ENCODE measurements around the gene CELF5. TPM values are rescaled to one million over a fixed set of nuclear protein-coding genes. Genes with fewer than 3 reads are reported as not detected.

CELF5 gene
- total RNA-seq, 6 experiments from 2014 or later, result 0.07 to 1.6 (median 0.34) TPM

- no peak for TF ChIP-seq POLR2A (IDR thresholded peaks at IDR 0.05)
- no peak for TF ChIP-seq CTCF (IDR thresholded peaks at IDR 0.05)
These were observed 28.2 kb upstream of the CELF5 start for GRCh38 chr19:3196064-3196932.

GRCh38 chr19:3196933-3197205 lies 27.6 kb upstream of the CELF5 start:
- no peak overlapping the region for H3K4me3 ChIP-seq
- no peaks in the 10 kb centered on the region for H3K36me3 ChIP-seq
- H3K27me3 ChIP-seq, result no peaks in the 10 kb centered on the region
- no peaks in the 10 kb centered on the region for H3K9me3 ChIP-seq
- H3K4me1 ChIP-seq, result no peaks in the 10 kb centered on the region
- ATAC-seq, result no peak
- no peak for DNase-seq
- intact Hi-C loops (cut with DNase I), result no loop called here
- H3K27ac ChIP-seq, result no peak overlapping the region
- WGBS (ENCODE audit: insufficient coverage, low coverage, low lambda C conversion rate, missing lambda C conversion rate), result no CpG with 5 or more reads among the region's 14 CpGs
- no peak for TF ChIP-seq POLR2A (IDR thresholded peaks at IDR 0.05)
- no peak for TF ChIP-seq CTCF (IDR thresholded peaks at IDR 0.05)

More at GRCh38 chr19:3196064-3196932, 28.2 kb upstream of the CELF5 start:
- intact Hi-C loops (cut with DNase I), result no loop called here
- no CpG with 5 or more reads among the region's 42 CpGs for WGBS (ENCODE audit: insufficient coverage, low coverage, low lambda C conversion rate, missing lambda C conversion rate)
- Histone ChIP-seq H3K27me3 (no peaks in the 10 kb centered on the region), H3K4me3 (no peak overlapping the region), H3K27ac (no peak overlapping the region), H3K36me3 (no peaks in the 10 kb centered on the region), H3K9me3 (no peaks in the 10 kb centered on the region), H3K4me1 (no peaks in the 10 kb centered on the region)
- ATAC-seq (no peak), DNase-seq (peak in 1 of 3 donors; percentile 46)

- ATAC-seq, result no peak
- TF ChIP-seq POLR2A (IDR thresholded peaks at IDR 0.05) (no peak), CTCF (IDR thresholded peaks at IDR 0.05) (no peak)
These were observed 25.4 kb upstream of the CELF5 start for GRCh38 chr19:3198901-3199700.

GRCh38 chr19:3201072-3201700 lies 23.3 kb upstream of the CELF5 start:
- TF ChIP-seq POLR2A (IDR thresholded peaks at IDR 0.05) (no peak), CTCF (IDR thresholded peaks at IDR 0.05) (no peak)
- DNase-seq (peak in 1 of 3 donors; percentile 44), ATAC-seq (no peak)
- Histone ChIP-seq H3K4me1 (no peaks in the 10 kb centered on the region), H3K27ac (no peak overlapping the region), H3K4me3 (no peak overlapping the region), H3K9me3 (no peaks in the 10 kb centered on the region), H3K36me3 (peaks cover 0 to 7% (median 0%) of the 10 kb centered on the region in 4 donors), H3K27me3 (no peaks in the 10 kb centered on the region)
- intact Hi-C loops (cut with DNase I), result no loop called here
- 98% methylated on average over 10 of the region's 39 CpGs for WGBS (ENCODE audit: insufficient coverage, low coverage, low lambda C conversion rate, missing lambda C conversion rate)

More at GRCh38 chr19:3198901-3199700, 25.4 kb upstream of the CELF5 start:
- intact Hi-C loops (cut with DNase I), result no loop called here
- DNase-seq, result no peak
- H3K4me1 ChIP-seq, result no peaks in the 10 kb centered on the region
- H3K36me3 ChIP-seq, result no peaks in the 10 kb centered on the region
- H3K27me3 ChIP-seq, result no peaks in the 10 kb centered on the region
- 93% methylated on average over 3 of the region's 43 CpGs for WGBS (ENCODE audit: insufficient coverage, low coverage, low lambda C conversion rate, missing lambda C conversion rate)
- no peaks in the 10 kb centered on the region for H3K9me3 ChIP-seq
- H3K4me3 ChIP-seq, result no peak overlapping the region
- H3K27ac ChIP-seq, result no peak overlapping the region

Measured in right lobe of liver (tissue), 6 donors.